ENCODE results near the gene HIVEP2.
A peak's percentile ranks its signal among the peaks of the same experiment; 100 is the strongest.

Gene HIVEP2

GRCh38 chr6:142929751-142930358 is 15.1 kb downstream of the HIVEP2 start:
- no peak for TF ChIP-seq CTCF (conservative IDR thresholded peaks at IDR 0.05; ENCODE audit: low read depth, low read length)
- DNase-seq (ENCODE audit: low read depth): no peak
- no peak overlapping the region for H3K4me3 ChIP-seq (ENCODE audit: low read length)

DNA sequence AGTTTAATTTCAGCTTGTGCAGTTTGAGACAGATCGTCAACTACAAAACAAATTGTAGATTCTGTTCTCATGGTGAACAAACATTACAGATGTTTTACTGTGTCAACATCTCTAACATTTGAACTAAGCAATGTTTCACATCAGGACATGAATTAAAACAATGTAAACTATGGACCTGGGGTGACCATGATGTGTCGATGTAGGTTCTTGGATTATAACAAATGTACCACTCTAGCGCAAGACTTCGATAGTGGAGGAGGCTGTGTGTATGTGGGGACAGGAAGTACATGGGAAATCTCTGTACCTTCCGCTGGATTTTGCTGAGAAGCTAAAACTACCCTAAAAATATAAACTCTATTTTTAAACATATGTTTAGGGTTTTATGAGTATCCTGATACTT is 17.1 kb downstream of the HIVEP2 start:
- no peak overlapping the region for H3K4me3 ChIP-seq (ENCODE audit: low read length)
- no peak for DNase-seq (ENCODE audit: low read depth)
- TF ChIP-seq CTCF (conservative IDR thresholded peaks at IDR 0.05; ENCODE audit: low read depth, low read length): no peak

- no peak for TF ChIP-seq CTCF (conservative IDR thresholded peaks at IDR 0.05; ENCODE audit: low read depth, low read length)
Observed at GRCh38 chr6:142927271-142927580, 17.8 kb downstream of the HIVEP2 start.

DNA sequence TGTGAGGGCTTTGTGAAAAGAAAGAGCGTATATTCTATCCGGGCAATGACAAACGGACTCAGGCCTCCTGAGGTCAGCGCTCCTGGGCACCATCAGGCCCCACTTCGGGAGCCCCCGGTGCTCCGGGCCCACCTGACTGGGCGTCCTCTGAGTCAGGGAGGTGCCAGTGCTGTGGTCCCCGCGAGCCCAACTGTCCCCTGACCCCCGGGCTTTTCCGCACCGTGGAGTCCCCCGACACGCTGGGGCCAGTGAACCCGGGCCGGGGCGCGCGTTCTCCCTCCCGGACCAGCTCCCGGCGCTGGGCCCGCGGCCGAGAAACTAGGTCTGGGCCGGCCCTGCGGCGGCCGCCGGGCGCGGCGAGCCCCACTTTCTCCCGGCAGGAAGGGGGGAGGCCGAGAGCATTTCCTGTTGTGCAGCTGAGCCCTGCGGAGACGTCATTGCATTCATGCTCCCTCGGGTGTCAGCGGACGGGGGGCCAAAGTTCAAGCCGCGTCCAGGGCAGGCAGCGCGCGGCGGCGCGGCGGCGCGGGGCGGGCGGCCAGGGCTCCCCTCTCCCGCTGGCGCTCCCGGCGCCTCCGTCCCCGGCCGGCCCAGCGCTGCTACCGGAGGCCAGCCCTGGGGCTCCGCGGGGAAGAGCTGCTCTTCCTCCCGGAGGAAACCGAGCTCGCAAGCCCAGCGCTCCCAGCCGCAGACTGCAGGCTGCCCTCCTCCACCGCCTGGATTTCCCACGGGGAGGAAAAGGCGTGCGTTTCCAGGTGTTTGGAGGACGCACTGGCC is 18.3 kb downstream of the HIVEP2 start:
- peak; percentile 77 for DNase-seq (ENCODE audit: low read depth)
- H3K4me3 ChIP-seq (ENCODE audit: low read length): peak overlapping the region; percentile 71
- TF ChIP-seq CTCF (conservative IDR thresholded peaks at IDR 0.05; ENCODE audit: low read depth, low read length): no peak

More at GRCh38 chr6:142927271-142927580, 17.8 kb downstream of the HIVEP2 start:
- DNase-seq (ENCODE audit: low read depth): no peak
- peak overlapping the region; percentile 71 for H3K4me3 ChIP-seq (ENCODE audit: low read length)

DNA sequence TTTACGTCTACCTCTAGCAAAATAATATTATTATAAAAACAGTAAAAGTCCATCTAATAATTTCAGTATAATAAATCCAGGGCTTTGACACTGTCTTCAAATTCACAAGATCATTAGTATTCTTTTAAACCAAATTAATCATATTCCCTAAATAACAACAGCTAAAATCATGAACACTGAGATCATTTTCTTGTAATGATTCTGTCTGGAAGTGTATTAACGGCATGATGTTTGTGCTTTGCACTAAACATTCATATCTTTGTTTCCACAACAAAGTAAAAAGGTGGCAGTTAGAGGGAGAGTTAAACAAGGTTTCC is 18.8 kb downstream of the HIVEP2 start:
- no peak for DNase-seq (ENCODE audit: low read depth)
- peak overlapping the region; percentile 71 for H3K4me3 ChIP-seq (ENCODE audit: low read length)
- TF ChIP-seq CTCF (conservative IDR thresholded peaks at IDR 0.05; ENCODE audit: low read depth, low read length): no peak

- no peak for DNase-seq (ENCODE audit: low read depth)
- no peak overlapping the region for H3K4me3 ChIP-seq (ENCODE audit: low read length)
Observed at GRCh38 chr6:142925575-142926110, 19.3 kb downstream of the HIVEP2 start.

More at GRCh38 chr6:142925575-142926110, 19.3 kb downstream of the HIVEP2 start:
- no peak for TF ChIP-seq CTCF (conservative IDR thresholded peaks at IDR 0.05; ENCODE audit: low read depth, low read length)

All from retinal pigment epithelial cell (primary cell).